ENCODE data around the gene PDCD6IP. TPM values are rescaled to one million over a fixed set of nuclear protein-coding genes. Genes with fewer than 3 reads are reported as not detected.

PDCD6IP gene
- total and polyA plus RNA-seq, 2 donors (not counting 1 experiment from before 2014, with no cell fraction given) = 99.4 to 146 TPM

Other genes starting within 250 kb of the PDCD6IP start
- gene CLASP2, start 80.4 kb upstream of the PDCD6IP start, total RNA-seq = 42.1 and 62.6 TPM in 2 replicates
- 26.0 and 31.8 TPM in 2 replicates for gene CLASP2, start 80.4 kb upstream of the PDCD6IP start, polyA plus RNA-seq